SU-DHL-6 (cell line): ENCODE results near the gene KL.

Experiments used
- EZH2phosphoT487 ChIP-seq: fragments of 200-600 bp; sonication (generic), shearing (Covaris generic); conservative IDR thresholded peaks from 2 replicates; pipeline ENCODE4 v1.6.1; 2018; ENCODE audit warnings: mild to moderate bottlenecking, antibody characterized with exemption, low read length, moderate library complexity, mixed read lengths
- TF ChIP-seq, protein P1 (sequence below): fragments of 200-600 bp; sonication (generic); IDR thresholded peaks from one replicate; pipeline ENCODE4 v1.5.1; 2017; ENCODE audit warnings: antibody characterized with exemption, mild to moderate bottlenecking, low read length, moderate library complexity; ENCODE audit not compliant: insufficient read depth, poor library complexity, severe bottlenecking

DNA sequence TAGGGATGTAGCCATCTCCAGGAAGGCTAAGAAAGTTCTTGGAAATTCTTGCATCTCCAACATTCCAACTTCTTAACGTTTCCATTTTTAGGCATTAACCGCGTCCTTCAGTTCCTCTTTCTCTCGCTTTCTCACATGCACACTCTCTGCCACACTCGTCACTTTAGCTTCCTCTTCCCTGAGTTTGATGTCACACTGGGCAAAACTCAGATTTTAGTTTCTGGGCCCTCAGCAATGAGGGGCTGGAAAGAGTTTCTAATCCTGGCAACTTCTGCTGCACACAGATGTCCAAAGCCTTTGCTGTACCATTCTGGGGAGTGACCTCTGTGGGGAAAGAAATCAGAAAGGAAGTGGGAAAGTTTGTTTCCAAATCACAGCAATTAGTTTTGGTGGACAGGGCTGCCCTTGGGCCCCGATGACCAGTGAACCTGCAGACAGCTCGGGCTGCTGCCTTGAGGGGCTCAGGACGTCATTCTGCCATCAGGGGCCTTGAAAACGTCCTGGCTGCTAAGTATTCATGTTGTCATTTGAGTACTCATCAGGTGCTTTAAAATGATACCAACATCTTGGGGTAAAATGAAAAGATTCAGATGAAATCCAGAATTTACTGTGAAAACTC, 89.3 kb downstream of the KL start:
- TF ChIP-seq, protein P1, sequence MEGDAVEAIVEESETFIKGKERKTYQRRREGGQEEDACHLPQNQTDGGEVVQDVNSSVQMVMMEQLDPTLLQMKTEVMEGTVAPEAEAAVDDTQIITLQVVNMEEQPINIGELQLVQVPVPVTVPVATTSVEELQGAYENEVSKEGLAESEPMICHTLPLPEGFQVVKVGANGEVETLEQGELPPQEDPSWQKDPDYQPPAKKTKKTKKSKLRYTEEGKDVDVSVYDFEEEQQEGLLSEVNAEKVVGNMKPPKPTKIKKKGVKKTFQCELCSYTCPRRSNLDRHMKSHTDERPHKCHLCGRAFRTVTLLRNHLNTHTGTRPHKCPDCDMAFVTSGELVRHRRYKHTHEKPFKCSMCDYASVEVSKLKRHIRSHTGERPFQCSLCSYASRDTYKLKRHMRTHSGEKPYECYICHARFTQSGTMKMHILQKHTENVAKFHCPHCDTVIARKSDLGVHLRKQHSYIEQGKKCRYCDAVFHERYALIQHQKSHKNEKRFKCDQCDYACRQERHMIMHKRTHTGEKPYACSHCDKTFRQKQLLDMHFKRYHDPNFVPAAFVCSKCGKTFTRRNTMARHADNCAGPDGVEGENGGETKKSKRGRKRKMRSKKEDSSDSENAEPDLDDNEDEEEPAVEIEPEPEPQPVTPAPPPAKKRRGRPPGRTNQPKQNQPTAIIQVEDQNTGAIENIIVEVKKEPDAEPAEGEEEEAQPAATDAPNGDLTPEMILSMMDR = no peak
- no peak for TF ChIP-seq EZH2phosphoT487
